Left lung (tissue), 10 donors: ENCODE results near the gene GALNTL6. TPM values are rescaled to one million over a fixed set of nuclear protein-coding genes. Genes with fewer than 3 reads are reported as not detected.

Source experiments
- ATAC-seq: fragments of 200-7000 bp; cut with Tn5 transposase; one replicate; pipeline ENCODE4 v1.9.1; 2020; ENCODE audit warnings: moderate library complexity
- DNase-seq, 4 donors: peaks; one replicate each; pipeline ENCODE4 v3.0.0-alpha.2; 2013 to 2020
- H3K27ac ChIP-seq, 2 donors: fragments of 200-600 bp; sonication (generic) in 1 of 2; one replicate each; pipeline versions ENCODE4 v1.5.0 to v1.8.0; 2020 to 2021
- H3K27me3 ChIP-seq, 2 donors: fragments of 200-600 bp; sonication (generic) in 1 of 2; one replicate each; pipeline versions ENCODE4 v1.5.0 to v1.8.0; 2020 to 2021
- H3K36me3 ChIP-seq, 2 donors: fragments of 200-600 bp; sonication (generic) in 1 of 2; one replicate each; pipeline versions ENCODE4 v1.5.0 to v1.8.0; 2020 to 2021
- H3K4me1 ChIP-seq, 2 donors: fragments of 200-600 bp; one replicate each; pipeline ENCODE4 v1.8.0; 2021
- H3K4me3 ChIP-seq, 2 donors: fragments of 200-600 bp; sonication (generic) in 1 of 2; one replicate each; pipeline versions ENCODE4 v1.5.0 to v1.8.0; 2020 to 2021; ENCODE audit warnings: mild to moderate bottlenecking in 1 of 2
- H3K9me3 ChIP-seq, 2 donors: fragments of 200-600 bp; sonication (generic) in 1 of 2; one replicate each; pipeline versions ENCODE4 v1.5.0 to v1.8.0; 2020 to 2021
- CTCF ChIP-seq, 2 donors: fragments of 200-600 bp; sonication (generic) in 1 of 2; IDR thresholded peaks; one replicate each; pipeline versions ENCODE4 v1.5.0 to v1.8.0; 2021; ENCODE audit warnings: antibody characterized with exemption in 2 of 2
- intact Hi-C, 2 donors: fragments of 100-400 bp; cut with DNase I; formaldehyde crosslinking; loops; one replicate each; pipeline versions ENCODE4 v1.11.2 to v1.14.2; 2022
- polyA plus RNA-seq, 6 donors: library from polyadenylated mRNA; unstranded; fragments of 120-200 nt; gene quantifications; one replicate each; pipeline ENCODE4 v1.2.1, GENCODE V29; 2013; ENCODE audit not compliant: insufficient read length in 6 of 6
- total RNA-seq, 2 donors: library from RNA; stranded (reverse); fragmentation: NEBNext Ultra II Directional; extraction: Animal tissue kit (Norgen Biotek cat#: 25700); gene quantifications; one replicate each; pipeline ENCODE4 v1.2.1, GENCODE V29; 2021
- donor health status: DM: no; HTN: yes; CAD: no.
- donor health status: DM: no; HTN: no; CAD: no.

Gene GALNTL6
- total and polyA plus RNA-seq, 8 donors, result 0.11 to 0.16 (median 0.13) TPM; not detected in 5

GRCh38 chr4:172942840-172943239 lies 1129.6 kb downstream of the GALNTL6 start:
- DNase-seq, result no peak
- no peak for TF ChIP-seq CTCF (IDR thresholded peaks at IDR 0.05)
- ATAC-seq, result no peak
- no peaks in the 10 kb centered on the region for H3K36me3 ChIP-seq
- no peaks in the 10 kb centered on the region for H3K4me1 ChIP-seq
- H3K4me3 ChIP-seq, result no peak overlapping the region
- H3K9me3 ChIP-seq, result no peaks in the 10 kb centered on the region
- H3K27me3 ChIP-seq, result no peaks in the 10 kb centered on the region
- intact Hi-C loops, result no loop called here
- no peak overlapping the region for H3K27ac ChIP-seq

GRCh38 chr4:172945611-172946010 lies 1132.4 kb downstream of the GALNTL6 start:
- intact Hi-C loops, result no loop called here
- Histone ChIP-seq H3K27me3 (no peaks in the 10 kb centered on the region), H3K36me3 (no peaks in the 10 kb centered on the region), H3K9me3 (no peaks in the 10 kb centered on the region), H3K27ac (no peak overlapping the region), H3K4me3 (no peak overlapping the region), H3K4me1 (no peaks in the 10 kb centered on the region)
- ATAC-seq, result no peak
- no peak for DNase-seq
- TF ChIP-seq CTCF (IDR thresholded peaks at IDR 0.05), result no peak

GRCh38 chr4:172946503-172946902 lies 1133.3 kb downstream of the GALNTL6 start:
- no peak overlapping the region for H3K4me3 ChIP-seq
- intact Hi-C loops, result no loop called here
- no peak for TF ChIP-seq CTCF (IDR thresholded peaks at IDR 0.05)
- H3K27ac ChIP-seq, result no peak overlapping the region
- DNase-seq (no peak), ATAC-seq (no peak)
- H3K4me1 ChIP-seq, result no peaks in the 10 kb centered on the region
- H3K27me3 ChIP-seq, result no peaks in the 10 kb centered on the region
- H3K36me3 ChIP-seq, result no peaks in the 10 kb centered on the region
- no peaks in the 10 kb centered on the region for H3K9me3 ChIP-seq

- Histone ChIP-seq H3K36me3 (no peaks in the 10 kb centered on the region), H3K9me3 (no peaks in the 10 kb centered on the region), H3K27ac (no peak overlapping the region), H3K4me1 (no peaks in the 10 kb centered on the region), H3K27me3 (no peaks in the 10 kb centered on the region), H3K4me3 (no peak overlapping the region)
- DNase-seq, result no peak
- ATAC-seq, result no peak
- no peak for TF ChIP-seq CTCF (IDR thresholded peaks at IDR 0.05)
- intact Hi-C loops, result no loop called here
Measured at GRCh38 chr4:172947594-172947993, 1134.4 kb downstream of the GALNTL6 start.

GRCh38 chr4:172950990-172951389 lies 1137.8 kb downstream of the GALNTL6 start:
- no peak for TF ChIP-seq CTCF (IDR thresholded peaks at IDR 0.05)
- Histone ChIP-seq H3K4me1 (no peaks in the 10 kb centered on the region), H3K27ac (no peak overlapping the region), H3K9me3 (no peaks in the 10 kb centered on the region), H3K4me3 (no peak overlapping the region), H3K36me3 (no peaks in the 10 kb centered on the region), H3K27me3 (no peaks in the 10 kb centered on the region)
- no peak for ATAC-seq
- intact Hi-C loops, result no loop called here
- no peak for DNase-seq
